HCT116 (cell line): Measurements from ENCODE around the gene LNP1.

ENCODE experiments used
- CTCF ChIP-seq, 3 experiments: fragments of 200-600 bp in 1 of 3; sonication (generic) in 1 of 3; IDR thresholded peaks in 2 of 3; conservative IDR thresholded peaks in 1 of 3; 2 replicates each; pipeline ENCODE4 v1.5.1; 2012 to 2017; ENCODE audit warnings: low read depth in 2 of 3, low read length in 2 of 3, antibody characterized with exemption in 1 of 3, borderline replicate concordance in 1 of 3, control low read depth in 1 of 3, mild to moderate bottlenecking in 1 of 3, mixed read lengths in 1 of 3, mixed run types in 1 of 3, moderate library complexity in 1 of 3; ENCODE audit not compliant: insufficient read depth in 1 of 3
- ELF1 ChIP-seq: IDR thresholded peaks from 2 replicates; pipeline ENCODE4 v1.6.1; 2012; ENCODE audit warnings: low read depth, borderline replicate concordance
- FOSL1 ChIP-seq: IDR thresholded peaks from 2 replicates; pipeline ENCODE4 v1.6.1; 2012; ENCODE audit warnings: low read depth
- POLR2A ChIP-seq: IDR thresholded peaks from 2 replicates; pipeline ENCODE4 v1.7.0; 2011; ENCODE audit warnings: borderline replicate concordance; ENCODE audit not compliant: insufficient read depth, insufficient read length; ENCODE audit errors: extremely low read depth
- POLR2AphosphoS5 ChIP-seq: IDR thresholded peaks from 2 replicates; pipeline ENCODE4 v1.6.1; 2011; ENCODE audit warnings: mild to moderate bottlenecking, low read depth, low read length, moderate library complexity
- TCF7L2 ChIP-seq: IDR thresholded peaks from 2 replicates; pipeline ENCODE4 v1.7.0; 2011; ENCODE audit warnings: borderline replicate concordance, inconsistent platforms; ENCODE audit not compliant: insufficient read depth, insufficient read length; ENCODE audit errors: extremely low read depth

- TF ChIP-seq CTCF (IDR thresholded peaks at IDR 0.05 in 2 of 3, conservative IDR thresholded peaks at IDR 0.05 in 1 of 3; ENCODE audit: borderline replicate concordance in 1 of 3, insufficient read depth in 1 of 3, low read depth in 2 of 3, low read length in 2 of 3) (no peak), ELF1 (peak; percentile 63), POLR2AphosphoS5 (peak; percentile 90), POLR2A (peak; percentile 63), TCF7L2 (peak; percentile 25), FOSL1 (no peak)
Observed at GRCh38 chr3:100400780-100401673, at the start of gene LNP1, which contains the start of gene TOMM70.
